ENCODE data around the gene GRID1. TPM values are rescaled to one million over a fixed set of nuclear protein-coding genes. Genes with fewer than 3 reads are reported as not detected.
"Not testable (repeated sequence)": the region's sequence is repeated elsewhere in the genome, so short reads cannot be mapped to it uniquely, and the experiment has no call there.

The GRID1 gene
- total RNA-seq, 4 donors from 2014 or later: 0.88 to 7.3 (median 4.1) TPM

- Histone ChIP-seq H3K36me3 (no peaks in the 10 kb centered on the region), H3K27me3 (no peaks in the 10 kb centered on the region), H3K4me1 (no peaks in the 10 kb centered on the region), H3K9me3 (peaks cover 0 to 3% of the 10 kb centered on the region in 2 donors), H3K27ac (no peak overlapping the region), H3K4me3 (no peak overlapping the region)
- DNase-seq: no peak
- intact Hi-C loops (cut with DNase I; ENCODE audit: low total_unique reads): no loop called here
- TF ChIP-seq POLR2A (IDR thresholded peaks at IDR 0.05): no peak
- no peak for TF ChIP-seq CTCF (IDR thresholded peaks at IDR 0.05)
Observed at GRCh38 chr10:85847085-85847484, 519.5 kb downstream of the GRID1 start.

GRCh38 chr10:85838660-85839059 is 527.9 kb downstream of the GRID1 start:
- H3K27me3 ChIP-seq; DNase-seq; H3K27ac ChIP-seq; H3K36me3 ChIP-seq; H3K4me3 ChIP-seq; H3K9me3 ChIP-seq; H3K4me1 ChIP-seq; intact Hi-C loops (cut with DNase I; ENCODE audit: low total_unique reads): not testable (repeated sequence)

- H3K9me3 ChIP-seq: peaks cover 0 to under 1% of the 10 kb centered on the region in 2 donors
- no peak for TF ChIP-seq CTCF (IDR thresholded peaks at IDR 0.05)
Observed at GRCh38 chr10:85832988-85833387, 533.6 kb downstream of the GRID1 start.

GRCh38 chr10:85831422-85831821 is 535.2 kb downstream of the GRID1 start:
- DNase-seq: no peak
- Histone ChIP-seq H3K4me3 (no peak overlapping the region), H3K27ac (no peak overlapping the region), H3K4me1 (no peaks in the 10 kb centered on the region), H3K36me3 (no peaks in the 10 kb centered on the region), H3K27me3 (no peaks in the 10 kb centered on the region), H3K9me3 (no peaks in the 10 kb centered on the region)
- TF ChIP-seq POLR2A (IDR thresholded peaks at IDR 0.05) (no peak), CTCF (IDR thresholded peaks at IDR 0.05) (no peak)
- intact Hi-C loops (cut with DNase I; ENCODE audit: low total_unique reads): no loop called here

More at GRCh38 chr10:85832988-85833387, 533.6 kb downstream of the GRID1 start:
- Histone ChIP-seq H3K4me1 (no peaks in the 10 kb centered on the region), H3K27ac (no peak overlapping the region), H3K36me3 (no peaks in the 10 kb centered on the region), H3K27me3 (no peaks in the 10 kb centered on the region), H3K4me3 (no peak overlapping the region)
- intact Hi-C loops (cut with DNase I; ENCODE audit: low total_unique reads): no loop called here
- no peak for DNase-seq

- H3K4me1 ChIP-seq: no peaks in the 10 kb centered on the region
- H3K27me3 ChIP-seq: no peaks in the 10 kb centered on the region
- H3K9me3 ChIP-seq: no peaks in the 10 kb centered on the region
- no peaks in the 10 kb centered on the region for H3K36me3 ChIP-seq
- H3K4me3 ChIP-seq: no peak overlapping the region
- intact Hi-C loops (cut with DNase I; ENCODE audit: low total_unique reads): no loop called here
- no peak for TF ChIP-seq POLR2A (IDR thresholded peaks at IDR 0.05)
- TF ChIP-seq CTCF (IDR thresholded peaks at IDR 0.05): no peak
- H3K27ac ChIP-seq: no peak overlapping the region
- no peak for DNase-seq
Observed at GRCh38 chr10:85826377-85826776, 540.2 kb downstream of the GRID1 start.

- intact Hi-C loops (cut with DNase I; ENCODE audit: low total_unique reads): no loop called here
Observed at GRCh38 chr10:85811405-85811804, 555.2 kb downstream of the GRID1 start.

More at GRCh38 chr10:85811405-85811804, 555.2 kb downstream of the GRID1 start:
- peaks cover 0 to 10% of the 10 kb centered on the region in 2 donors for H3K9me3 ChIP-seq
- DNase-seq: no peak
- no peak overlapping the region for H3K4me3 ChIP-seq
- TF ChIP-seq CTCF (IDR thresholded peaks at IDR 0.05): no peak
- TF ChIP-seq POLR2A (IDR thresholded peaks at IDR 0.05): no peak
- H3K36me3 ChIP-seq: no peaks in the 10 kb centered on the region
- no peak overlapping the region for H3K27ac ChIP-seq
- no peaks in the 10 kb centered on the region for H3K27me3 ChIP-seq
- no peaks in the 10 kb centered on the region for H3K4me1 ChIP-seq
